HepG2 (cell line): ENCODE measurements around the gene IZUMO4. TPM values are rescaled to one million over a fixed set of nuclear protein-coding genes. Genes with fewer than 3 reads are reported as not detected.
A peak's percentile ranks its signal among the peaks of the same experiment; 100 is the strongest.

ENCODE experiments used
- AGO2 ChIP-seq: fragments of 200-400 bp; formaldehyde crosslinking; optimal IDR thresholded peaks from 2 replicates; pipeline ENCODE3; 2017; ENCODE audit warnings: mild to moderate bottlenecking, low read depth, low read length, moderate library complexity
- CREBL2 ChIP-seq: sonication (generic); formaldehyde crosslinking; IDR thresholded peaks from 2 replicates; pipeline ENCODE4 v1.8.1; 2023; ENCODE audit warnings: missing genetic modification reagents, mild to moderate bottlenecking, borderline replicate concordance
- GLMP ChIP-seq: sonication (generic); formaldehyde crosslinking; IDR thresholded peaks from 2 replicates; pipeline ENCODE4 v1.9.0; 2021; ENCODE audit warnings: missing genetic modification reagents, mild to moderate bottlenecking, borderline replicate concordance
- GTF3A ChIP-seq: sonication (generic); formaldehyde crosslinking; conservative IDR thresholded peaks from 2 replicates; pipeline ENCODE4 v1.4.0; 2020; ENCODE audit warnings: mild to moderate bottlenecking, missing genetic modification reagents
- MEIS2 ChIP-seq: sonication (generic); formaldehyde crosslinking; IDR thresholded peaks from 2 replicates; pipeline ENCODE4 v1.9.0; 2021; ENCODE audit warnings: mild to moderate bottlenecking, missing genetic modification reagents
- REST ChIP-seq, 2 experiments: IDR thresholded peaks; 2 replicates each; pipeline ENCODE4 v1.6.1; 2011 to 2012; ENCODE audit warnings: low read length in 2 of 2, borderline replicate concordance in 1 of 2, low read depth in 1 of 2, mild to moderate bottlenecking in 1 of 2, moderate library complexity in 1 of 2
- TBX2 ChIP-seq: sonication (generic); formaldehyde crosslinking; IDR thresholded peaks from 2 replicates; pipeline ENCODE4 v1.5.0; 2020; ENCODE audit warnings: missing genetic modification reagents, mild to moderate bottlenecking, borderline replicate concordance
- TEAD2 ChIP-seq: sonication (generic); formaldehyde crosslinking; IDR thresholded peaks from 2 replicates; pipeline ENCODE4 v1.9.0; 2021; ENCODE audit warnings: missing genetic modification reagents
- THAP11 ChIP-seq: IDR thresholded peaks from 2 replicates; pipeline ENCODE4 v1.6.1; 2016; ENCODE audit warnings: missing biosample characterization, missing genetic modification reagents
- TOE1 ChIP-seq: sonication (generic); formaldehyde crosslinking; IDR thresholded peaks from 2 replicates; pipeline ENCODE4 v1.4.0; 2020; ENCODE audit warnings: mild to moderate bottlenecking, missing genetic modification reagents
- YY1 ChIP-seq: IDR thresholded peaks from 2 replicates; pipeline ENCODE4 v1.6.1; 2011; ENCODE audit warnings: low read length, low read depth, moderate library complexity, mild to moderate bottlenecking; ENCODE audit not compliant: insufficient read depth, insufficient replicate concordance
- ZNF263 ChIP-seq: sonication (generic); formaldehyde crosslinking; IDR thresholded peaks from 2 replicates; pipeline ENCODE4 v1.4.0; 2020; ENCODE audit warnings: missing genetic modification reagents
- ZNF343 ChIP-seq: sonication (generic); formaldehyde crosslinking; IDR thresholded peaks from 2 replicates; pipeline ENCODE4 v1.4.0; 2020; ENCODE audit warnings: mild to moderate bottlenecking, missing genetic modification reagents
- ZNF562 ChIP-seq: sonication (generic); formaldehyde crosslinking; IDR thresholded peaks from 2 replicates; pipeline ENCODE4 v1.8.0; 2022; ENCODE audit warnings: missing genetic modification reagents, borderline replicate concordance
- ZNF660 ChIP-seq: sonication (generic); formaldehyde crosslinking; IDR thresholded peaks from 2 replicates; pipeline ENCODE4 v1.5.1; 2020; ENCODE audit warnings: mild to moderate bottlenecking, low read depth, missing genetic modification reagents, borderline replicate concordance
- ZZZ3 ChIP-seq: sonication (generic); formaldehyde crosslinking; IDR thresholded peaks from 2 replicates; pipeline ENCODE4 v1.4.0; 2020; ENCODE audit warnings: missing genetic modification reagents, mild to moderate bottlenecking, borderline replicate concordance
- polyA plus RNA-seq, 8 experiments: library from polyadenylated mRNA; depleted of rRNA in 3 of 8; stranded (reverse) in 7 of 8; unstranded in 1 of 8; fragments of >200 nt; fragmentation: Illumina TruSeq in 4 of 8; extraction: Trizol in 4 of 8; gene quantifications; 2 replicates each; pipeline versions ENCODE4 v1.2.1 to v1.2.3, GENCODE V29; 2011 to 2016; ENCODE audit warnings: low read depth in 4 of 8, missing spikeins in 1 of 8, mixed read lengths in 1 of 8; ENCODE audit not compliant: insufficient read depth in 1 of 8
- total RNA-seq, 5 experiments: library from RNA; depleted of rRNA; stranded (reverse); fragments of >200 nt; fragmentation: Illumina TruSeq; extraction: Trizol; gene quantifications; 2 replicates each; pipeline ENCODE4 v1.2.3, GENCODE V29; 2016; ENCODE audit warnings: low read depth in 1 of 5
- TF ChIP-seq, protein P1 (sequence below): sonication (generic); formaldehyde crosslinking; IDR thresholded peaks from 2 replicates; pipeline ENCODE4 v1.8.1; 2023; ENCODE audit warnings: mild to moderate bottlenecking, missing genetic modification reagents
- TF ChIP-seq, protein P2 (sequence below): sonication (generic); formaldehyde crosslinking; IDR thresholded peaks from 2 replicates; pipeline ENCODE4 v1.4.0; 2020; ENCODE audit warnings: missing genetic modification reagents
- TF ChIP-seq, protein P3 (sequence below): IDR thresholded peaks from 2 replicates; pipeline ENCODE4 v1.6.1; 2016

The IZUMO4 gene
- total and polyA plus RNA-seq, 2 of the 13 experiments (the other 11 are each of a cell fraction or from before 2014, with no cell fraction given) = 0.77 to 3.9 TPM

- TF ChIP-seq GTF3A (CRISPR knock-in tag) = no peak
- TF ChIP-seq, protein P1, sequence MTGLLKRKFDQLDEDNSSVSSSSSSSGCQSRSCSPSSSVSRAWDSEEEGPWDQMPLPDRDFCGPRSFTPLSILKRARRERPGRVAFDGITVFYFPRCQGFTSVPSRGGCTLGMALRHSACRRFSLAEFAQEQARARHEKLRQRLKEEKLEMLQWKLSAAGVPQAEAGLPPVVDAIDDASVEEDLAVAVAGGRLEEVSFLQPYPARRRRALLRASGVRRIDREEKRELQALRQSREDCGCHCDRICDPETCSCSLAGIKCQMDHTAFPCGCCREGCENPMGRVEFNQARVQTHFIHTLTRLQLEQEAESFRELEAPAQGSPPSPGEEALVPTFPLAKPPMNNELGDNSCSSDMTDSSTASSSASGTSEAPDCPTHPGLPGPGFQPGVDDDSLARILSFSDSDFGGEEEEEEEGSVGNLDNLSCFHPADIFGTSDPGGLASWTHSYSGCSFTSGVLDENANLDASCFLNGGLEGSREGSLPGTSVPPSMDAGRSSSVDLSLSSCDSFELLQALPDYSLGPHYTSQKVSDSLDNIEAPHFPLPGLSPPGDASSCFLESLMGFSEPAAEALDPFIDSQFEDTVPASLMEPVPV (CRISPR knock-in tag) = no peak
- no peak for TF ChIP-seq ZNF562 (CRISPR knock-in tag)
- TF ChIP-seq MEIS2 = peak; percentile 47; the same call in 1 of the 2 replicates
- TF ChIP-seq AGO2 = no peak
- TF ChIP-seq REST (IDR thresholded peaks at IDR 0.05; ENCODE audit: borderline replicate concordance in 1 of 2, low read depth in 1 of 2, low read length in 2 of 2) = no peak
- no peak for TF ChIP-seq TEAD2
- no peak for TF ChIP-seq THAP11
- peak; percentile 24; the same call in 1 of the 2 replicates for TF ChIP-seq TBX2 (CRISPR knock-in tag)
- TF ChIP-seq ZNF343 = no peak
- TF ChIP-seq ZZZ3 (CRISPR knock-in tag) = no peak
- no peak for TF ChIP-seq ZNF660
- peak; percentile 0 for TF ChIP-seq YY1
- no peak for TF ChIP-seq ZNF263
- TF ChIP-seq GLMP (CRISPR knock-in tag) = no peak
- TF ChIP-seq, protein P2, sequence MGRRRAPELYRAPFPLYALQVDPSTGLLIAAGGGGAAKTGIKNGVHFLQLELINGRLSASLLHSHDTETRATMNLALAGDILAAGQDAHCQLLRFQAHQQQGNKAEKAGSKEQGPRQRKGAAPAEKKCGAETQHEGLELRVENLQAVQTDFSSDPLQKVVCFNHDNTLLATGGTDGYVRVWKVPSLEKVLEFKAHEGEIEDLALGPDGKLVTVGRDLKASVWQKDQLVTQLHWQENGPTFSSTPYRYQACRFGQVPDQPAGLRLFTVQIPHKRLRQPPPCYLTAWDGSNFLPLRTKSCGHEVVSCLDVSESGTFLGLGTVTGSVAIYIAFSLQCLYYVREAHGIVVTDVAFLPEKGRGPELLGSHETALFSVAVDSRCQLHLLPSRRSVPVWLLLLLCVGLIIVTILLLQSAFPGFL (CRISPR knock-in tag) = no peak
- no peak for TF ChIP-seq TOE1 (CRISPR knock-in tag)
- TF ChIP-seq CREBL2 (CRISPR knock-in tag) = no peak; the same call in 1 of the 2 replicates
- TF ChIP-seq, protein P3, sequence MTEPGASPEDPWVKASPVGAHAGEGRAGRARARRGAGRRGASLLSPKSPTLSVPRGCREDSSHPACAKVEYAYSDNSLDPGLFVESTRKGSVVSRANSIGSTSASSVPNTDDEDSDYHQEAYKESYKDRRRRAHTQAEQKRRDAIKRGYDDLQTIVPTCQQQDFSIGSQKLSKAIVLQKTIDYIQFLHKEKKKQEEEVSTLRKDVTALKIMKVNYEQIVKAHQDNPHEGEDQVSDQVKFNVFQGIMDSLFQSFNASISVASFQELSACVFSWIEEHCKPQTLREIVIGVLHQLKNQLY = no peak
Measured at GRCh38 chr19:2064788-2065524, 31.8 kb upstream of the IZUMO4 start (continued).
